Activated T-cell treated with anti-CD3 and anti-CD28 coated beads, Interleukin-2, amount 50 U/mL, for 1 hour (primary cell): ENCODE results near the gene YY1.
A peak's percentile ranks its signal among the peaks of the same experiment; 100 is the strongest.
"Not testable (repeated sequence)": the region's sequence is repeated elsewhere in the genome, so short reads cannot be mapped to it uniquely, and the experiment has no call there.

Experiments
- DNase-seq: peaks from one replicate; pipeline ENCODE4 v3.0.0-alpha.2; 2020

The YY1 gene

GRCh38 chr14:100238419-100239210 is at the start of gene YY1:
TSS of gene YY1 (plus strand) at chr14:100239144. CDS start at chr14:100239245, 101 bp downstream.
- peak; percentile 99 for DNase-seq

DNA sequence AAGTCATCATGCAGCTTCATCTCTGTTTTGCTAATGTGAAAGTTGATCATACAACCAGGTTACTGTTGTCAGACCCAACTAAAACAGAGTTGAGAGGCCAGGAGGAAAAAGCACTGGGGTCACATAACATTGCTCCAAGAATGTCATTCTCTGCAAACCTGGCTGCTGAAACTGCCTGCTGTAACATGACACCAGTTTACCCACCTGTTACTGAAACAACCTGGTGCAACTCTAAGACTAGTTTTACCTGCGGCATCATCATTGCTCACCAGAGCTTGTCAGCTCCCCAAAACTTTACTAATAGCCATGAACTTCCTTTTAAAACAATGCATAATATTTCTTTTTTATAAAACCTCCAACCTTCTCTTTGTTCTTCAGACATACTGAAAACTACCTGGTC is 48.8 kb upstream of the YY1 start:
- no peak for DNase-seq

GRCh38 chr14:100191584-100192249 is 47.2 kb upstream of the YY1 start:
- DNase-seq: no peak

DNA sequence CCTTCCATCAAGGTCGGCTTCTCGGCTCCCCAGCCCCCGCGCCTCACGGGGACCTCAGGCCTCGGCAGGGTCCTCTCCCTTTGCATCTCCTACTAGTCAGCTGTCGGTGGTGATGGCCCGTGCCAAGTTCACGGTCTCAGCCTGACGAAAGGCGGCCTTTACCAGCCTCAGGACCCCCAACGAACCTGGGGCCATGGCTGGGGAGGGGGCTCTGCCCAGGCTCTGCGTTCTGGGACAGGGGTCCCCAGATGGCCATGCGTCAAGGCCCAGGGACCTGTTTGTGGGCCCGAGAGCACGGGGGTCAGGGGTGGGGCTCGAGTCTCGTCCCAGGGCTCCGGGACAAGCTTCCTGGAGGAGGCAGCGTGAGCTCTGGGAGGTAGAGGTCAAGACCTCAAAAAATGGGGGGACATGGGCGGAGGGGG is 46.7 kb upstream of the YY1 start:
- DNase-seq: peak; percentile 23

GRCh38 chr14:100192672-100193416 is 46.1 kb upstream of the YY1 start:
- DNase-seq: peak; percentile 99

DNA sequence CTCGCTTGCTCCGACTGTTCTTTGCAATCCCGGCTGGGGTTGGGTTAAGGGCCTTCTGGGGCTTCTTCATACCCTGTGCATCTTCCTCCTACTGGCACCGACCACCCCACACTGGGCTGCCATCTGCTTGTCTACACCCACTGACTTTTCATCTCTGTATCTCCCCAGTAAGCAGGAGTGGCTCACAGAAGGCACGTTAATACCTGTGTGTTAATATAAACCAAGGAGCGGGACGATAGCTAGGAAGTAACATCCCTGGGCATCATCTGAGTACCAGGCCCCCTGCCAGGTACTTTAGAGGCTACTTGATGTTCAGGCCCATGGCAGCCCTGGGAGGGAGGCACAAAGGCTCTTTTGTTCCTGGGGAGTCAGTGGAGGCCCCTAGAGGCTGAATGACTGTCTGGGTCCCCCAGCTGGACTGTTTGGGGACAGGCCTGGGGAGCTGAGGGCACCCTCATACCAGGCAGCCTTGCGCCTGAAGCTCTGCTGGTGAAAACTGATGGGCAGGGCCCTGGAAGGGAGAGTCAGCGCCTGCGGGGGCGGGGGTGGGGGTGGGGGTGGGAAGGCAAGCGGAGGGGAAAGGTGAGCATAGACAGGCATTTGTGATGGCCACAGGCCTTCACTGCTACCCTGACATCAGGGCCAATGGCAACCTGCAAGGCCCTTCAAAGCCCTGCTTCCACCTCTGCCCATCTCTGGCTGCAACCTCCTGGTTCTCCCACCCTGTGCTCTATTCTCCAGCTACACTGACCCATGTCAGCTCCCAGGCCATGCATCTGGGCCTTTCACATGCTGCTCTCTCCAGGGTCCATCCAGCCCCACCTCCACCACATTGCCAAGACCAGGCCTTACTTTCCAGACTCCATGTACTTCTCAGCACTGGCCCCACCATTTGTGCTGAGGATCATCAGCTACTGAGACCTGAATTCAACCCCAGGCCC is 45.3 kb upstream of the YY1 start:
- no peak for DNase-seq

- no peak for DNase-seq
Observed at GRCh38 chr14:100199240-100199860, 39.6 kb upstream of the YY1 start.

DNA sequence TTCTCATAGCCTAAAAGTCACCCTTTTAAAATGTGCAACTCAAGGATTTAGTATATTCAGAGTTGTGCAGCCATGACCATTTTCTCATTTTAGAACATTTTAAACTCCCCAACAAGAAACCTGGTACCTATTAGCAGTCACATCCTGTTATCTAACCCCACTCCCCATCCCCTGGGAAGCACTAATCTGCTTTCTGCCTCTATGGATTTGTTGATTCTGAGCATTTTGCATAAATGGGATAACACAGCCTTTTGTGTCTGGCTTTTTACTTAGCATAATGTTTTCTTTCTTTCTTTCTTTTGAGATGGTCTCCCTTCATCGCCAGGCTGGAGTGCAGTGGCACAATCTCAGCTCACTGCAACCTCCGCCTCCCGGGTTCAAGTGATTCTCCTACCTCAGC is 38.6 kb upstream of the YY1 start:
- DNase-seq: no peak

- DNase-seq: no peak
Observed at GRCh38 chr14:100201701-100202100, 37.2 kb upstream of the YY1 start.

- no peak for DNase-seq
Observed at GRCh38 chr14:100202712-100203111, 36.2 kb upstream of the YY1 start.

DNA sequence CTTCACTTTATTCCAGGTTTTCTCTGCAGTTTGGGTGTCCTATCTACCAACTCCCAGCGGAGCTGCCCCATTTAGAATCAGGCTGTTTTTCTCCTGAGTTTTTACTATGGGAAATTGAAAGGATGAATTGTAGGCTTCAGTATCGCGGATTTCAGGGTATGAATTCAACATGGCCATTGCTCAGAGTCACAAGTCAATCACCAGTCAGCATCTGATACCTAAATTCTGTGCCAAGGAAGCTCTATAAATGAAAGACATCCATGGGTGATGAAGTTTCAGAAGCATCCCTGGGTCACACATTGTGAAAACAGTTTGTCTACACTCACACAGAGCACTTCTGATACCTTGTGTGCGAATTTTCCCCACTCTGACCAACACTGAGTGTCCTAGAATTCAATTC is 35.8 kb upstream of the YY1 start:
- no peak for DNase-seq

DNA sequence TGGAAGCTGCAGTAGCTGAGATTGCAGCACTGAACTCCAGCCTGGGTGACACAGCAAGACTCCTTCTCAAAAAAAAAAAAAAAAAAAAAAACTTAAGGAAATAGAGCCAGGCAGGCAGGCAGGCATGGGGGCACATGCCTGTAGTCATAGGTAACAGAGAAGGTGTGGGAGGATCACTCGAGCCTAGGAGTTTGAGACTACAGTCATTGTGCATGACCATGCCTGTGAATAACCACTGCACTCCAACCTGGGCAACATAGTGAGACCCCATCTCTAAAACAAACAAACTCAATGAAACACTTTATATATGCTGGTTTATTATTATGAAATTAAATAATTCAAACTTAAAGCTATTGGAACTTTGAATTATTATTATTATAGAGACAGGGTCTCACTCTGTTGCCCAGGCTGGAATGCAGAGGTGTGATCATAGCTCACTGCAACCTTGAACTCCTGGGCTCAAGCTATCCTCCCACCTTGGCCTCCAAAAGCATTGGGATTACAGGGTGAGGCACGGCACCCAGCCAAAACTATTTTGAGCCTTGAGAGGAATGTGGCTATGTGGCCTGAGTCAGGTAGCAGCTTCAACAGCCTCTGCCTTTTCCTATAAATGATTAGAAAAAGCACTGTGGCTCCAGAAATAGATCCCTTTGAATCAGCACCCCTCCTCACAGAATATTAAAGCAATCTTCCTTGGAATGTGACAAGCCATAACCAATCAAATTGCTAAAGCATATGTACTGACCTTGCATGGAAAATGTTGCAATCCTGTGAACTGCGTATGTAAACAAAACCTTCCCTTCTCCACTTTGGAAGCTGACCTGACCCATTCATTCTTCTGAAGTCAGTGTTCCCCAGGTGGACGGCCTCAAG is 34.7 kb upstream of the YY1 start:
- DNase-seq: no peak

DNA sequence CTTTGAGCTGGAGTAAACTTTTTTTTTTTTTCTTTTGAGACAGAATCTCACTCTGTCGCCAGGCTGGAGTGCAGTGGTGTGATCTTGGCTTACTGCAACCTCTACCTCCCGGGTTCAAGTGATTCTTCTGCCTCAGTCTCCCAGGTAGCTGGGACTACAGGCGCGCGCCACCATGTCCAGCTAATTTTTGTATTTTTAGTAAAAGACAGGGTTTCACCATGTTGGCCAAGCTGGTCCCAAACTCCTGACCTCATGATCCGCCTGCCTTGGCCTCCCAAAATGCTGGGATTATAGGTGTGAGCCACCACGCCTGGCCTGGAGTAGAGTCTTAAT is 34.1 kb upstream of the YY1 start:
- not testable (repeated sequence) for DNase-seq

DNA sequence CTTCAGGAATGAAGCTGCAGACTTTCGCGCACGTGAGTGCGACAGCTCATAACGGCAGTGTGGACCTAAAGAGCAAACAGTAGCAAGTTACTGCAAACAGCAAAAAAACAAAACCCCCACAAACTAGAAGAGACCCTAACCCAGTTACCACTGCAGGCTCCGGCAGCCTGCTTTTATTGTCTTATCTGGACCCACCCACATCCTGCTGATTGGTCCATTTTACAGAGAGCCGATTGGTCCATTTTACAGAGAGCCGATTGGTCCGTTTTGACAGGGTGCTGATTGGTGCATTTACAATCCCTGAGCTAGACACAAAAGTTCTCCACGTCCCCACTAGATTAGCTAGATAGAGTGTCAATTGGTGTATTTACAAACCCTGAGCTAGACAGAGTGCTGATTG is 31.4 kb upstream of the YY1 start:
- not testable (repeated sequence) for DNase-seq

DNA sequence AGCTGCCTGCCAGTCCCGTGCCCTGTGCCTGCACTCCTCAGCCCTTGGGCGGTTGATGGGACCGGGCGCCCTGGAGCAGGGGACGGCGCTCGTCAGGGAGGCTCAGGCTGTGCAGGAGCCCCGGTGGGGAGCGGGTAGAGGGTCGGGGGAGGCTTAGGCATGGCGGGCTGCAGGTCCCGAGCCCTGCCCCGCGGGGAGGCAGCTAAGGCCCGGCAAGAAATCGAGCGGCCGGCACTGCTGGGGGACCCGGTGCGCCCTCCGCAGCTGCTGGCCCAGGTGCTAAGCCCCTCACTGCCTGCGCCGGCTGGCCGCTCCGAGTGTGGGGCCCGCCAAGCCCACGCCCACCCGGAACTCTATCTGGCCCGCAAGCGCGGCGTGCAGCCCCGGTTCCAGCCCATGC is 30.8 kb upstream of the YY1 start:
- DNase-seq: not testable (repeated sequence)

DNA sequence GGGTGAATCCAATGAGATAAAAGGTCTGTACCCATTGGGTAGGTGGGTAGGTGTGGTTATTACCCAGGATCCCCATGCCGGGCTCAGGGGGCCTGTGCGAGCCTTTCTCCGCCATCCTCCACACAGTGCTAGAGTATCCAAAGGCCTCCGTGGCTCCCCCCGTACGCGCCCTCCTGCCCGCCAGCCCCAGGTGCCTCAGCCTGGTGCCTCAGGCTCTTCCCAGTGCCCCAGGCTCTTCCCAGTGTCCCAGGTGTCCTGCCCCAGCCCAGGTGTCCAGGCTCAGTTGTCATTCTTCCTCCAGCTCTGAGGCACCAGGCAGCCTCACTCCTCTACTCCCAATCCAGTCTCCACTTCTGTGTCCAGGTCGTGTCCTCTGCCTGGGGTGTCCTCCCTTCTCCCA is 27.6 kb upstream of the YY1 start:
- DNase-seq: no peak

- DNase-seq: no peak
Observed at GRCh38 chr14:100211893-100212292, 27.1 kb upstream of the YY1 start.

DNA sequence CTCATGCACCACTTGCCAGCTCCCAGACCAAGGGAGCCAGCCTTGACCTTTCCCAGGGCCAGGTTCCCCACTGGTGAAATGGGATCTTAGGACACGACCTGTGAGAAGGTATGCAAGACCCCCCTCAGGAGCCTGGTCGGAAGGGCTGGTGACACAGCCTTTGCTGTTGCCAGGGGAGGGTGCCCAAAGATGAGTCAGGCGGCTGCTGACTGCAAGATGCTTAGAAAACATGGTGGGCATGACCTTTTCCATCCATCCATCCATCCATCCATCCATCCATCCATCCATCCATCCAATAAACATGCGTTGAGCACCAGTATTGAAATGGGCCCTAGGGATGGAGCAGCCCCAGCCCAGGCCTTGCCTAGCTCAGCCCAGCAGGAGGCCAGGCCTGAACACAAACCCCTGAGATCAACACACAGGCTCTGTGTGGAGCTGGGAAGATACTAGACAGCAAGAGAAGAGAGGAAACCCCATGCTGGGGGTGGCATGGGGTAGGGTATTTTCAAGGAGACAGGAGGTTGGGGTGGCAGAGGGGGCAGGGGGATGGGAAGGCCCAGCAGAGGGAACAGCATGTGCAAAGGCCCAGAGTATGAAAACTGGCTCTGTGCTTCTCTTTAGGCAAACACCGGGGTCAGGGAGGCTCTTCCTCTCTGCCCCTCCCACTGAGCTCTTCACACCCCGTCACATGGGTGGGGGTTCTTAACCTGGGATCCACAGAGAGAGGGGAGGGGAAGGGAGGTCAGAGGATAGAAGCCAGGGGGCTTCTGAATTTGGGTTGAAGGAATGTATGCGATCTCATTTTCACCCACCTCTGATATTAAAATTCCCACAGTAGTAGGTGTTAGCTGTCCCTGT is 26.2 kb upstream of the YY1 start:
- no peak for DNase-seq

DNA sequence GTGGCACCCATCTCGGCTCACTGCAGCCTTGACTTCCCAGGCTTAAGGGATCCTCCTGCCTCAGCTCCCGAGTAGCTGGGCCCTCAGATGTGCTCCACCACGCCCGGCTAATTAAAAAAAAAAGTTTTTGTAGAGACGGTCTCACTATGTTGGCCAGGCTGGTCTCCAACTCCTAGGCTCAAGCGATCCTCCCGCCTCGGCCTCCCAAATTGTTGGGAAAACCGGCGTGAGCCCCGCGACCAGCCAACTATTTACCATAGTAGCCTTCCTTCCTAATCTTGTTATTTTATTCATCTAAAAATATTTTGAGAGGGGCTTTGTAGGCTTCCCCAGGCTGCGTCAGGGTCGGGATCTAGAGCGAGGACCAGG is 25.4 kb upstream of the YY1 start:
- no peak for DNase-seq
